ENCODE data around the gene LASP1. TPM values are rescaled to one million over a fixed set of nuclear protein-coding genes. Genes with fewer than 3 reads are reported as not detected.

The LASP1 gene
- total and polyA plus RNA-seq, 3 donors from 2014 or later: 58.2 to 83.2 (median 60.3) TPM

DNA sequence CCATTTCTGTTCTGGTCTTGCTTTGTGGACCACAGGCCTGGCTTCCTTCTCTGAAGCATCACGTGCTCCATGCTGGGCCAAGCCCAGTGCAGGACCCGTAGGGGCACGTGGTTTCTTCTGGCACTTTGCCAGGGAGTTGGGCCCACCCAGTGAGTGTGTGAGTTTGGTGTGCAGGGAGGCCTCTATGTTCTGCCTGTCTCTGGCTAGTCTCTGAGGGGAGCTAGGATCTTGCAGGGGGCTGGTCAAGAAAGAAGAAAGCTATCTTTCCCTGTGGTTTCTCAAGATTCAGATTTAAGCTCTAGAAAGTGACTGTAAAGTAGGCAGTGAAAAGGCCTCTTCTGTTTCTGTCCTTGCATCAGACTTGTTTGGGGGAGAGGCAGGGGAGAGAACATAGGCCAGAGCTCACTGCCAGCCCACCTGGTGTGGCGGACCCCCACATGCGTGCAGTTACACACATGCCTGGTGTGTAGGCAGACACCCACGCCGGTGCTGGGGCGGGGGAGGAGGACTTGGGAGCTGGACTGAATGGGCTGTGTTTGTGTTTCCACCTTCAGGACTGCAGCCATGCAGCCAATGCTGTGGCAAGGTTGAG, 11.8 kb downstream of the LASP1 start:
- Histone ChIP-seq H3K4me3 (no peak overlapping the region), H3K36me3 (ENCODE audit: low read depth, missing control alignments) (no peaks in the 10 kb centered on the region), H3K4me1 (peaks cover 65% of the 10 kb centered on the region), H3K27ac (peak overlapping the region; percentile 17 to 77), H3K27me3 (no peaks in the 10 kb centered on the region), H3K9me3 (no peaks in the 10 kb centered on the region)
- intact Hi-C loops (cut with DNase I; ENCODE audit: low total_unique reads): no loop called here
- TF ChIP-seq, protein P1, sequence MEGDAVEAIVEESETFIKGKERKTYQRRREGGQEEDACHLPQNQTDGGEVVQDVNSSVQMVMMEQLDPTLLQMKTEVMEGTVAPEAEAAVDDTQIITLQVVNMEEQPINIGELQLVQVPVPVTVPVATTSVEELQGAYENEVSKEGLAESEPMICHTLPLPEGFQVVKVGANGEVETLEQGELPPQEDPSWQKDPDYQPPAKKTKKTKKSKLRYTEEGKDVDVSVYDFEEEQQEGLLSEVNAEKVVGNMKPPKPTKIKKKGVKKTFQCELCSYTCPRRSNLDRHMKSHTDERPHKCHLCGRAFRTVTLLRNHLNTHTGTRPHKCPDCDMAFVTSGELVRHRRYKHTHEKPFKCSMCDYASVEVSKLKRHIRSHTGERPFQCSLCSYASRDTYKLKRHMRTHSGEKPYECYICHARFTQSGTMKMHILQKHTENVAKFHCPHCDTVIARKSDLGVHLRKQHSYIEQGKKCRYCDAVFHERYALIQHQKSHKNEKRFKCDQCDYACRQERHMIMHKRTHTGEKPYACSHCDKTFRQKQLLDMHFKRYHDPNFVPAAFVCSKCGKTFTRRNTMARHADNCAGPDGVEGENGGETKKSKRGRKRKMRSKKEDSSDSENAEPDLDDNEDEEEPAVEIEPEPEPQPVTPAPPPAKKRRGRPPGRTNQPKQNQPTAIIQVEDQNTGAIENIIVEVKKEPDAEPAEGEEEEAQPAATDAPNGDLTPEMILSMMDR (IDR thresholded peaks at IDR 0.05): no peak
- TF ChIP-seq POLR2A (IDR thresholded peaks at IDR 0.05): no peak
- peak; percentile 79 for DNase-seq
- 20 to 36% methylated on average over 8 of the region's 8 CpGs for WGBS, 2 donors

DNA sequence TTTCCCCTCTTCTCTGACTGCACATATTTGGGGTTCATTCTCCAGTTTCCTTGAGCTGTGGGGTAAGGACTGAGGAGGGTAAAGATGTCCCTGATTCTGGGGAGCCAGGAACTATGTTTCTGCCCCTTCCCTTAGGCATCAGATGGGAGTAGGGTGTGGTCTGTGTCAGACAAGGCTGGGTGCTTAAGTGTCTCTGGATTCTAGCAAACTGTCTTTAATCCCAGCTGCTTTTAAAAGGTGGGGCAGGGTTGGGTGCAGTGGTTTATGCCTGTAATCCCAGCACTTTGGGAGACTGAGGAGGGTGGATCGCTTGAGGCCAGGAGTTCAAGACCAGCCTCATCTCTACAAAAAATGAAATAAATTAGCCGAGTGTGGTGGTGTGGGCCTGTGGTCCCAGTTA, 13.0 kb downstream of the LASP1 start:
- Histone ChIP-seq H3K27me3 (no peaks in the 10 kb centered on the region), H3K4me3 (no peak overlapping the region), H3K27ac (peak overlapping the region; percentile 15 to 17), H3K9me3 (no peaks in the 10 kb centered on the region), H3K36me3 (ENCODE audit: low read depth, missing control alignments) (no peaks in the 10 kb centered on the region), H3K4me1 (peaks cover 65% of the 10 kb centered on the region)
- 86 to 100% methylated on average over 2 of the region's 2 CpGs for WGBS, 2 donors
- TF ChIP-seq, protein P1 (IDR thresholded peaks at IDR 0.05): no peak
- TF ChIP-seq POLR2A (IDR thresholded peaks at IDR 0.05): no peak
- intact Hi-C loops (cut with DNase I; ENCODE audit: low total_unique reads): no loop called here
- no peak for DNase-seq

GRCh38 chr17:38883592-38884526, 14.0 kb downstream of the LASP1 start:
- DNase-seq: no peak
- Histone ChIP-seq H3K27me3 (no peaks in the 10 kb centered on the region), H3K4me3 (no peak overlapping the region), H3K27ac (peak overlapping the region in 1 of 2 donors; percentile 17), H3K4me1 (peaks cover 65% of the 10 kb centered on the region), H3K36me3 (ENCODE audit: low read depth, missing control alignments) (no peaks in the 10 kb centered on the region), H3K9me3 (no peaks in the 10 kb centered on the region)
- TF ChIP-seq, protein P1 (IDR thresholded peaks at IDR 0.05): no peak
- TF ChIP-seq POLR2A (IDR thresholded peaks at IDR 0.05): no peak
- WGBS, 2 donors: 57 to 62% methylated on average over 19 of the region's 19 CpGs
- intact Hi-C loops (cut with DNase I; ENCODE audit: low total_unique reads): no loop called here

DNA sequence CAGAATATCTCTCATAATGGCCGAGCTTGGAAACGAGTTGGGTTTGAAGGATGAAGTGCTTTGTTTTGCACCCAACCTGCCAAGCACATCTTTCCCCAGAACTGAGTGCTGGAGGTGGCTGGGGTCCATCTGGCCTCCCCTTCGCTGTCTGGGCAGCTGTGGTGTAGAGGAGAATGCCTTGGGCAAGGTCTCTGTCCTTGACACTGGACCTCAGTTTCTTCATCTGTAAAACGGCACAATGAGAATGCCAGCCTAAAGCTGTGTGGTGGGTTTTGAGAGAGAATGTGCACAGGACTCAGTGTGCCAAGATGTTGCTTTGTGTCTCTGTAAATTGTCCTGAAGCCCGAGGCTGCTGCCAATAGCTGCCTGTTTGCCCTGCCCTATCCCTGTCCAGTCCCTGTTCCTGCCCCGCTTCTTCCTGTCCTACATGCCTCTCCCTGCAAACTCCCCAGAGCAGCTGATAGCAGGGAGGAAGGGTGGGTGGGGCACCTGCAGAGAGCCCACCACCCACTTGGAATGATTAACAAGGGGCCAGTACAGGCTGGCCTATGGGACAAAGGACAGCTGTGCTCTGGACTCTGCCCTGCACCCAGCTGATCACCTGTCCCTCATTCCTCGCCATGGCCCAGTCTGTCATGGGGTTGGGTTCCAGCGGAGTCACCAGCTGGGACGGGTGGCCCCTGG, 15.3 kb downstream of the LASP1 start:
- TF ChIP-seq, protein P1 (IDR thresholded peaks at IDR 0.05): no peak
- no peak for TF ChIP-seq POLR2A (IDR thresholded peaks at IDR 0.05)
- 75 to 76% methylated on average over 7 to 9 of the region's 9 CpGs for WGBS, 2 donors
- no peak overlapping the region for H3K27ac ChIP-seq
- H3K9me3 ChIP-seq: no peaks in the 10 kb centered on the region
- DNase-seq: no peak
- intact Hi-C loops (cut with DNase I; ENCODE audit: low total_unique reads): no loop called here
- H3K4me3 ChIP-seq: no peak overlapping the region
- no peaks in the 10 kb centered on the region for H3K27me3 ChIP-seq
- H3K36me3 ChIP-seq (ENCODE audit: low read depth, missing control alignments): no peaks in the 10 kb centered on the region
- peaks cover 57% of the 10 kb centered on the region for H3K4me1 ChIP-seq
